GM23338 (cell line): ENCODE measurements around the gene TMEM270. TPM values are rescaled to one million over a fixed set of nuclear protein-coding genes. Genes with fewer than 3 reads are reported as not detected.

Experiments
- ATAC-seq: fragments of 200-7000 bp; cut with Tn5 transposase; 3 replicates; pipeline ENCODE4 v1.9.1; 2020
- DNase-seq: peaks from one replicate; pipeline ENCODE4 v3.0.0-alpha.2; 2015; ENCODE audit warnings: low spot score
- H2AFZ ChIP-seq: fragments of 200-600 bp; sonication (generic); 2 replicates; pipeline ENCODE4 v1.8.0; 2016; ENCODE audit warnings: antibody characterized with exemption, mild to moderate bottlenecking, moderate library complexity
- H3F3A ChIP-seq: fragments of 200-600 bp; sonication (generic); replicated peaks from 2 replicates; pipeline ENCODE4 v1.8.0; 2017; ENCODE audit warnings: antibody characterized with exemption, mixed run types, low read depth
- H3K27ac ChIP-seq: fragments of 200-600 bp; sonication (generic); 2 replicates; pipeline ENCODE4 v1.6.1; 2016; ENCODE audit warnings: low read depth
- H3K27me3 ChIP-seq: fragments of 200-600 bp; sonication (generic); 2 replicates; pipeline ENCODE4 v1.8.0; 2016; ENCODE audit warnings: mild to moderate bottlenecking, mixed run types, moderate library complexity; ENCODE audit not compliant: insufficient read depth
- H3K36me3 ChIP-seq: fragments of 200-600 bp; sonication (generic); 2 replicates; pipeline ENCODE4 v1.8.0; 2016; ENCODE audit warnings: mild to moderate bottlenecking; ENCODE audit not compliant: insufficient read depth
- H3K4me1 ChIP-seq: fragments of 200-600 bp; sonication (generic); 2 replicates; pipeline ENCODE4 v1.8.0; 2016; ENCODE audit warnings: mild to moderate bottlenecking, moderate library complexity; ENCODE audit not compliant: insufficient read depth
- H3K4me2 ChIP-seq: fragments of 200-600 bp; sonication (generic); 2 replicates; pipeline ENCODE4 v1.7.1; 2017; ENCODE audit warnings: mixed run types
- H3K4me3 ChIP-seq: fragments of 200-600 bp; sonication (generic); 2 replicates; pipeline ENCODE4 v1.6.1; 2016; ENCODE audit warnings: mixed run types
- H3K79me2 ChIP-seq: fragments of 200-600 bp; sonication (generic); replicated peaks from 2 replicates; pipeline ENCODE4 v1.8.0; 2017; ENCODE audit warnings: mild to moderate bottlenecking; ENCODE audit not compliant: insufficient read depth
- H3K9me2 ChIP-seq: fragments of 200-600 bp; sonication (generic); 2 replicates; pipeline ENCODE4 v1.8.0; 2017; ENCODE audit not compliant: insufficient read depth
- H4K20me1 ChIP-seq: fragments of 200-600 bp; sonication (generic); replicated peaks from 2 replicates; pipeline ENCODE4 v1.8.0; 2017; ENCODE audit warnings: mild to moderate bottlenecking; ENCODE audit not compliant: insufficient read depth
- H3K27ac Mint-ChIP-seq: 2 replicates; pipeline ENCODE4 v1.8.0; 2020; ENCODE audit warnings: inconsistent platforms, mild to moderate bottlenecking, moderate library complexity, mixed read lengths
- H3K27me3 Mint-ChIP-seq: 3 replicates; pipeline ENCODE4 v1.8.0; 2022; ENCODE audit warnings: low read depth, mild to moderate bottlenecking, moderate library complexity, mixed read lengths, inconsistent platforms; ENCODE audit not compliant: insufficient read depth, poor library complexity
- H3K36me3 Mint-ChIP-seq: 3 replicates; pipeline ENCODE4 v1.8.0; 2021; ENCODE audit warnings: low read depth, mild to moderate bottlenecking, inconsistent platforms, moderate library complexity, mixed read lengths
- H3K4me1 Mint-ChIP-seq: 3 replicates; pipeline ENCODE4 v1.8.0; 2020; ENCODE audit warnings: mild to moderate bottlenecking, inconsistent platforms, mixed read lengths
- H3K4me3 Mint-ChIP-seq: 3 replicates; pipeline ENCODE4 v1.8.0; 2021; ENCODE audit warnings: moderate library complexity, mild to moderate bottlenecking, inconsistent platforms, mixed read lengths
- H3K9me3 Mint-ChIP-seq: 3 replicates; pipeline ENCODE4 v1.8.0; 2020; ENCODE audit warnings: moderate library complexity, mild to moderate bottlenecking, inconsistent platforms, mixed read lengths
- JUNB ChIP-seq: IDR thresholded peaks from one replicate; pipeline ENCODE4 v1.6.1; 2016; ENCODE audit warnings: antibody characterized with exemption; ENCODE audit not compliant: unreplicated experiment
- NANOG ChIP-seq: IDR thresholded peaks from 2 replicates; pipeline ENCODE4 v1.6.1; 2016; ENCODE audit warnings: antibody characterized with exemption, borderline replicate concordance
- POLR2AphosphoS5 ChIP-seq: IDR thresholded peaks from 2 replicates; pipeline ENCODE4 v1.6.1; 2016; ENCODE audit warnings: antibody characterized with exemption, low read depth
- STAT1 ChIP-seq: IDR thresholded peaks from one replicate; pipeline ENCODE4 v1.6.1; 2016; ENCODE audit warnings: antibody characterized with exemption; ENCODE audit not compliant: unreplicated experiment
- ZNF114 ChIP-seq: fragments of 250-450 bp; sonication (Bioruptor Pico); IDR thresholded peaks from 2 replicates; pipeline ENCODE4 v1.5.0; 2020; ENCODE audit warnings: mild to moderate bottlenecking, moderate library complexity
- ZNF331 ChIP-seq: fragments of 250-450 bp; sonication (Bioruptor Pico); IDR thresholded peaks from 2 replicates; pipeline ENCODE4 v1.5.0; 2020; ENCODE audit warnings: low read depth, mild to moderate bottlenecking, moderate library complexity
- polyA plus RNA-seq: library from polyadenylated mRNA; unstranded; fragments of >200 nt; fragmentation: Nextera tagmentation; extraction: Ambion mirVana; gene quantifications from 2 replicates; pipeline ENCODE4 v1.2.1, GENCODE V29; 2016
- total RNA-seq: library from RNA; depleted of rRNA; stranded (reverse); fragments of >200 nt; shearing (Covaris generic); gene quantifications from 2 replicates; pipeline ENCODE4 v1.2.3, GENCODE V29; 2014
- TF ChIP-seq, protein P1 (sequence below): fragments of 250-450 bp; sonication (Bioruptor Pico); IDR thresholded peaks from 2 replicates; pipeline ENCODE4 v1.5.0; 2020; ENCODE audit warnings: mild to moderate bottlenecking, moderate library complexity
- TF ChIP-seq, protein P2 (sequence below): IDR thresholded peaks from 2 replicates; pipeline ENCODE4 v1.6.1; 2016; ENCODE audit warnings: antibody characterized with exemption

Gene TMEM270
- total and polyA plus RNA-seq, 2 experiments from 2014 or later, result not detected

DNA sequence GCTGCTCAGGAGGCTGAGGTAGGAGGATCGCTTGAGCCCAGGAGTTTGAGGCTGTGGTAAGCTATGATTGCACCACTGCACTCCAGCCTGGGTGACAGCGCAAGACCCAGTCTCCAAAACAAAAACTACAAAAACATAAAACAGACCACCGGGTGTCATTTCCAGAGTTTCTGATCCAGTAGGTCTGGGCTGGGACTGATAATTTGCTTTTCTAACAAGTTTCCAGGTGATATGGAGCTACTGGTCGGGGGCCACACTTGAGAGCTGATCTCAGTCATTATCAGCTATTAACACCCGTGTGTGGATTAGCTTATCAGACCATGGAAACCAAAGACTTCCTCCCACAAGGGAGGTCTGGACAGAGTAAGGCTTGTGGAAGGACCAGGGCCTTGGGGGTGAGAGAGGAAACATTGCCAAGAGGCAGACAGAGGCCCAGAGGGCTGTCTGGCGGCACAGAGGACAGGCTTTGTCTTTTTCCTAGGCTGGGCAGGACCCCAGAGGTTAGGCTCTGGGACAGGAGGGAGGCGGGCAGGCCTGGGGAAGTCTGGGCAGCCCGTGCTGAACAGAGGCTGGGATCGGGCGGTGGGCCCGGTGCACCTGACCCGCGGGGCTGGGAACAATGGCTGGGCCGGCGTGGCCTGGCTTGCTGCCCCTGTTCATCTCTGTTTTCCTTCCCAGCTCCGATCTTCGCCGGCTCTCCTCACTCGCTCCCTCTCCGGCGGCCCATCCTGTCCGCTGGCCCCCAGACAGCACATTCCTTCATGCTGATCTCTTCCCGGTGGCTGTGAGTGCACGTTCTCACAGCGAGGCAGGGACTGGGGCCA is 25.2 kb downstream of the TMEM270 start (continued):
- TF ChIP-seq, protein P1, sequence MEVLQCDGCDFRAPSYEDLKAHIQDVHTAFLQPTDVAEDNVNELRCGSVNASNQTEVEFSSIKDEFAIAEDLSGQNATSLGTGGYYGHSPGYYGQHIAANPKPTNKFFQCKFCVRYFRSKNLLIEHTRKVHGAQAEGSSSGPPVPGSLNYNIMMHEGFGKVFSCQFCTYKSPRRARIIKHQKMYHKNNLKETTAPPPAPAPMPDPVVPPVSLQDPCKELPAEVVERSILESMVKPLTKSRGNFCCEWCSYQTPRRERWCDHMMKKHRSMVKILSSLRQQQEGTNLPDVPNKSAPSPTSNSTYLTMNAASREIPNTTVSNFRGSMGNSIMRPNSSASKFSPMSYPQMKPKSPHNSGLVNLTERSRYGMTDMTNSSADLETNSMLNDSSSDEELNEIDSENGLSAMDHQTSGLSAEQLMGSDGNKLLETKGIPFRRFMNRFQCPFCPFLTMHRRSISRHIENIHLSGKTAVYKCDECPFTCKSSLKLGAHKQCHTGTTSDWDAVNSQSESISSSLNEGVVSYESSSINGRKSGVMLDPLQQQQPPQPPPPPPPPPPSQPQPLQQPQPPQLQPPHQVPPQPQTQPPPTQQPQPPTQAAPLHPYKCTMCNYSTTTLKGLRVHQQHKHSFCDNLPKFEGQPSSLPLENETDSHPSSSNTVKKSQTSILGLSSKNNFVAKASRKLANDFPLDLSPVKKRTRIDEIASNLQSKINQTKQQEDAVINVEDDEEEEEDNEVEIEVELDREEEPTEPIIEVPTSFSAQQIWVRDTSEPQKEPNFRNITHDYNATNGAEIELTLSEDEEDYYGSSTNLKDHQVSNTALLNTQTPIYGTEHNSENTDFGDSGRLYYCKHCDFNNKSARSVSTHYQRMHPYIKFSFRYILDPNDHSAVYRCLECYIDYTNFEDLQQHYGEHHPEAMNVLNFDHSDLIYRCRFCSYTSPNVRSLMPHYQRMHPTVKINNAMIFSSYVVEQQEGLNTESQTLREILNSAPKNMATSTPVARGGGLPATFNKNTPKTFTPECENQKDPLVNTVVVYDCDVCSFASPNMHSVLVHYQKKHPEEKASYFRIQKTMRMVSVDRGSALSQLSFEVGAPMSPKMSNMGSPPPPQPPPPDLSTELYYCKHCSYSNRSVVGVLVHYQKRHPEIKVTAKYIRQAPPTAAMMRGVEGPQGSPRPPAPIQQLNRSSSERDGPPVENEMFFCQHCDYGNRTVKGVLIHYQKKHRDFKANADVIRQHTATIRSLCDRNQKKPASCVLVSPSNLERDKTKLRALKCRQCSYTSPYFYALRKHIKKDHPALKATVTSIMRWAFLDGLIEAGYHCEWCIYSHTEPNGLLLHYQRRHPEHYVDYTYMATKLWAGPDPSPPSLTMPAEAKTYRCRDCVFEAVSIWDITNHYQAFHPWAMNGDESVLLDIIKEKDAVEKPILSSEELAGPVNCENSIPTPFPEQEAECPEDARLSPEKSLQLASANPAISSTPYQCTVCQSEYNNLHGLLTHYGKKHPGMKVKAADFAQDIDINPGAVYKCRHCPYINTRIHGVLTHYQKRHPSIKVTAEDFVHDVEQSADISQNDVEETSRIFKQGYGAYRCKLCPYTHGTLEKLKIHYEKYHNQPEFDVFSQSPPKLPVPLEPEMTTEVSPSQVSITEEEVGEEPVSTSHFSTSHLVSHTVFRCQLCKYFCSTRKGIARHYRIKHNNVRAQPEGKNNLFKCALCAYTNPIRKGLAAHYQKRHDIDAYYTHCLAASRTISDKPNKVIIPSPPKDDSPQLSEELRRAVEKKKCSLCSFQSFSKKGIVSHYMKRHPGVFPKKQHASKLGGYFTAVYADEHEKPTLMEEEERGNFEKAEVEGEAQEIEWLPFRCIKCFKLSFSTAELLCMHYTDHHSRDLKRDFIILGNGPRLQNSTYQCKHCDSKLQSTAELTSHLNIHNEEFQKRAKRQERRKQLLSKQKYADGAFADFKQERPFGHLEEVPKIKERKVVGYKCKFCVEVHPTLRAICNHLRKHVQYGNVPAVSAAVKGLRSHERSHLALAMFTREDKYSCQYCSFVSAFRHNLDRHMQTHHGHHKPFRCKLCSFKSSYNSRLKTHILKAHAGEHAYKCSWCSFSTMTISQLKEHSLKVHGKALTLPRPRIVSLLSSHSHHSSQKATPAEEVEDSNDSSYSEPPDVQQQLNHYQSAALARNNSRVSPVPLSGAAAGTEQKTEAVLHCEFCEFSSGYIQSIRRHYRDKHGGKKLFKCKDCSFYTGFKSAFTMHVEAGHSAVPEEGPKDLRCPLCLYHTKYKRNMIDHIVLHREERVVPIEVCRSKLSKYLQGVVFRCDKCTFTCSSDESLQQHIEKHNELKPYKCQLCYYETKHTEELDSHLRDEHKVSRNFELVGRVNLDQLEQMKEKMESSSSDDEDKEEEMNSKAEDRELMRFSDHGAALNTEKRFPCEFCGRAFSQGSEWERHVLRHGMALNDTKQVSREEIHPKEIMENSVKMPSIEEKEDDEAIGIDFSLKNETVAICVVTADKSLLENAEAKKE, result no peak
- TF ChIP-seq STAT1 (no peak), POLR2AphosphoS5 (no peak), ZNF114 (no peak), NANOG (no peak), ZNF331 (CRISPR knock-in tag) (no peak)

DNA sequence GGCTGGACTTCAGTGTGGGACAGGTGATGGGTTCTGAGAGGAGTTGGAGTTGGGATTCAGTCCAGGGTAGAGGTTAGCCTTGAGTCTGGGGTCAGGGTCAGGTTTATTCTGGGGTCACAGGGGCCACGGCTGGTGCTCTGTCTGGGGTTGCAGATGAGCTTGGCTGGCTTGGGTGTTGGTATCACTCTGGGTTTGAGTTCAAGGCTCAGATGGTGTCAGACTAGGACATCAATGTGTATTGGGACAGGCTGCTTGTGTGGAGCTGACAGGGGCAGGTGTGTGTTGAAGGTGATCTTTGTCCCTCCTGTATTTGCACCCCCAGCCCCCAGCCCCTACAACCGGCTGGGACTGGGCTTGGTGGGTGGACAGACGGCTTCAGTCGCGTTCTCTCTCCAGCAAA is 26.8 kb downstream of the TMEM270 start:
- Mint-ChIP-seq H3K4me1 (peaks cover 3% of the 10 kb centered on the region), H3K9me3 (no peaks in the 10 kb centered on the region; the same call in 2 of the 3 replicates), H3K27ac (no peak overlapping the region), H3K4me3 (no peak overlapping the region), H3K27me3 (peaks cover 7% of the 10 kb centered on the region), H3K36me3 (no peaks in the 10 kb centered on the region; the same call in 2 of the 3 replicates)
- no peak overlapping the region for H3K4me3 ChIP-seq
- ATAC-seq (no peak), DNase-seq (no peak)
- H3K27ac ChIP-seq, result no peak overlapping the region
- H3K36me3 ChIP-seq, result no peaks in the 10 kb centered on the region
- no peaks in the 10 kb centered on the region for H3K79me2 ChIP-seq
- no peaks in the 10 kb centered on the region for H4K20me1 ChIP-seq
- no peaks in the 10 kb centered on the region for H3K4me1 ChIP-seq
- H2AFZ ChIP-seq, result no peak overlapping the region
- H3K4me2 ChIP-seq, result no peak overlapping the region
- no peaks in the 10 kb centered on the region for H3K9me2 ChIP-seq
- H3F3A ChIP-seq, result no peaks in the 10 kb centered on the region
- no peaks in the 10 kb centered on the region for H3K27me3 ChIP-seq
- TF ChIP-seq POLR2AphosphoS5, result no peak
- no peak for TF ChIP-seq ZNF331 (CRISPR knock-in tag)
- TF ChIP-seq, protein P2, sequence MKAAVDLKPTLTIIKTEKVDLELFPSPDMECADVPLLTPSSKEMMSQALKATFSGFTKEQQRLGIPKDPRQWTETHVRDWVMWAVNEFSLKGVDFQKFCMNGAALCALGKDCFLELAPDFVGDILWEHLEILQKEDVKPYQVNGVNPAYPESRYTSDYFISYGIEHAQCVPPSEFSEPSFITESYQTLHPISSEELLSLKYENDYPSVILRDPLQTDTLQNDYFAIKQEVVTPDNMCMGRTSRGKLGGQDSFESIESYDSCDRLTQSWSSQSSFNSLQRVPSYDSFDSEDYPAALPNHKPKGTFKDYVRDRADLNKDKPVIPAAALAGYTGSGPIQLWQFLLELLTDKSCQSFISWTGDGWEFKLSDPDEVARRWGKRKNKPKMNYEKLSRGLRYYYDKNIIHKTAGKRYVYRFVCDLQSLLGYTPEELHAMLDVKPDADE, result no peak
- TF ChIP-seq, protein P1, result no peak
- no peak for TF ChIP-seq STAT1
- TF ChIP-seq JUNB, result no peak
